Endothelial cell of umbilical vein (primary cell): ENCODE measurements around the gene UGT2B15. TPM values are rescaled to one million over a fixed set of nuclear protein-coding genes. Genes with fewer than 3 reads are reported as not detected.
"Not testable (repeated sequence)": the region's sequence is repeated elsewhere in the genome, so short reads cannot be mapped to it uniquely, and the experiment has no call there.

Source experiments
- Bru-seq: library from RNA; stranded (reverse); fragments of 400-500 nt; gene quantifications from one replicate; lab custom pipeline; 2021; lab: Mats Ljungman, UMichigan
- BruChase-seq, 2 experiments: library from RNA; stranded (reverse); fragments of 400-500 nt; gene quantifications; one replicate each; lab custom pipeline; 2021; lab: Mats Ljungman, UMichigan
- BruUV-seq: library from RNA; stranded (reverse); fragments of 400-500 nt; replicated peaks from 2 replicates; lab custom pipeline; 2021; lab: Mats Ljungman, UMichigan
- CTCF ChIA-PET: fragments of 300-600, 350-600 bp; sonication (Branson Sonifier 250); formaldehyde crosslinking; loops from one replicate; lab custom pipeline; 2021; ENCODE audit warnings: antibody characterized with exemption, inconsistent platforms; lab: Charles Lee
- POLR2A ChIA-PET: fragments of 300-600, 350-600 bp; sonication (Branson Sonifier 250); formaldehyde crosslinking; loops from one replicate; lab custom pipeline; 2021; ENCODE audit warnings: antibody characterized with exemption, inconsistent platforms; lab: Charles Lee
- DNase-seq: peaks from one replicate; pipeline ENCODE4 v3.0.0-alpha.2; 2011; ENCODE audit warnings: low read depth, low spot score
- FAIRE-seq: peaks from 2 replicates; lab custom pipeline; 2011; peaks lifted over from hg19 to GRCh38; lab: Jason Lieb, UNC
- H2AFZ ChIP-seq: 2 replicates; pipeline ENCODE4 v1.6.0; 2012; ENCODE audit warnings: low read depth, low read length, control low read depth, inconsistent platforms
- H3K27ac ChIP-seq: 2 replicates; pipeline ENCODE4 v1.5.1; 2011; ENCODE audit warnings: low read depth, mild to moderate bottlenecking, control low read depth, low read length, moderate library complexity; ENCODE audit not compliant: insufficient read depth
- H3K27me3 ChIP-seq, 2 experiments: 2 replicates each; pipeline versions ENCODE4 v1.6.0 to v1.6.1; 2011; ENCODE audit warnings: low read length in 2 of 2, mixed read lengths in 1 of 2; ENCODE audit not compliant: control insufficient read depth in 2 of 2, insufficient read depth in 2 of 2
- H3K36me3 ChIP-seq, 2 experiments: 2 replicates in 1 of 2; 3 replicates in 1 of 2; pipeline ENCODE4 v1.5.1; 2011; ENCODE audit warnings: low read length in 2 of 2, mild to moderate bottlenecking in 1 of 2, moderate library complexity in 1 of 2; ENCODE audit not compliant: control insufficient read depth in 2 of 2, insufficient read depth in 2 of 2; ENCODE audit errors: extremely low read depth in 1 of 2
- H3K4me1 ChIP-seq: 3 replicates; pipeline ENCODE4 v1.5.1; 2011; ENCODE audit warnings: mild to moderate bottlenecking, low read length; ENCODE audit not compliant: control insufficient read depth, insufficient read depth; ENCODE audit errors: extremely low read depth
- H3K4me2 ChIP-seq: 2 replicates; pipeline ENCODE4 v1.6.1; 2011; ENCODE audit warnings: low read length, control low read depth, mixed read lengths; ENCODE audit not compliant: insufficient read depth
- H3K4me3 ChIP-seq, 3 experiments: fragments of 200-600 bp in 1 of 3; sonication (generic), shearing (Covaris generic) in 1 of 3; replicated peaks in 1 of 3; 2 replicates each; pipeline ENCODE4 v1.5.1; 2011 to 2016; ENCODE audit warnings: control low read depth in 3 of 3, low read length in 3 of 3, mild to moderate bottlenecking in 2 of 3, inconsistent platforms in 1 of 3, low read depth in 1 of 3, moderate library complexity in 1 of 3; ENCODE audit not compliant: insufficient read depth in 1 of 3
- H3K79me2 ChIP-seq: 2 replicates; pipeline ENCODE4 v1.6.0; 2012; ENCODE audit warnings: low read length, inconsistent platforms; ENCODE audit not compliant: control insufficient read depth, insufficient read depth
- H3K9ac ChIP-seq: replicated peaks from 2 replicates; pipeline ENCODE3; 2011; ENCODE audit warnings: low read length, control low read depth; ENCODE audit not compliant: insufficient read depth; ENCODE audit errors: extremely low read depth
- H3K9me1 ChIP-seq: replicated peaks from 3 replicates; pipeline ENCODE4 v1.6.0; 2011; ENCODE audit warnings: mild to moderate bottlenecking, low read length; ENCODE audit not compliant: control insufficient read depth, insufficient read depth; ENCODE audit errors: extremely low read depth
- H3K9me3 ChIP-seq: replicated peaks from 2 replicates; pipeline ENCODE4 v1.5.1; 2012; ENCODE audit warnings: low read length, inconsistent platforms; ENCODE audit not compliant: control insufficient read depth, insufficient read depth
- H4K20me1 ChIP-seq: replicated peaks from 2 replicates; pipeline ENCODE3; 2011; ENCODE audit warnings: mild to moderate bottlenecking, low read length; ENCODE audit not compliant: control insufficient read depth, insufficient read depth; ENCODE audit errors: extremely low read depth
- EZH2 ChIP-seq: IDR thresholded peaks from 2 replicates; pipeline ENCODE4 v1.6.1; 2012; ENCODE audit warnings: borderline replicate concordance, low read depth, mild to moderate bottlenecking, moderate library complexity, low read length, inconsistent platforms; ENCODE audit not compliant: severe bottlenecking
- GATA2 ChIP-seq: IDR thresholded peaks from 2 replicates; pipeline ENCODE4 v1.7.0; 2011; ENCODE audit warnings: low read depth, mild to moderate bottlenecking, moderate library complexity, mixed read lengths, low read length; ENCODE audit not compliant: insufficient read length, insufficient read depth
- JUN ChIP-seq: IDR thresholded peaks from 2 replicates; pipeline ENCODE4 v1.6.1; 2011; ENCODE audit warnings: borderline replicate concordance, low read depth; ENCODE audit not compliant: insufficient read length, insufficient read depth
- POLR2A ChIP-seq: IDR thresholded peaks from 2 replicates; pipeline ENCODE4 v1.6.1; 2012; ENCODE audit warnings: low read depth, mild to moderate bottlenecking, control low read depth, low read length
- POLR2AphosphoS5 ChIP-seq: IDR thresholded peaks from 2 replicates; pipeline ENCODE4 v1.6.1; 2012; ENCODE audit warnings: low read depth, mild to moderate bottlenecking, control low read depth, low read length, moderate library complexity; ENCODE audit not compliant: insufficient read depth
- dilution Hi-C: fragments of 300-500 bp; cut with MboI; formaldehyde crosslinking; loops from one replicate; pipeline ENCODE4 v1.15.0; 2019; ENCODE audit warnings: low sequenced_read_pairs; ENCODE audit not compliant: extremely low pct_ligation_motif_present
- intact Hi-C: fragments of 100-400 bp; cut with micrococcal nuclease; formaldehyde crosslinking; loops from one replicate; pipeline ENCODE4 v1.10.0; 2022
- long read RNA-seq: library from polyadenylated mRNA; stranded (forward); transcript quantifications from one replicate; pipeline ENCODE4 v2.0.0, GENCODE V29; 2021
- polyA minus RNA-seq, 3 experiments: library from RNA; depleted of rRNA, polyadenylated mRNA; stranded (reverse); fragments of >200 nt; gene quantifications; 1 replicate in 1 of 3; 2 replicates in 2 of 3; pipeline ENCODE4 v1.2.3, GENCODE V29; 2011
- polyA plus RNA-seq, 4 experiments: library from polyadenylated mRNA; depleted of rRNA in 3 of 4; stranded (reverse) in 3 of 4; unstranded in 1 of 4; fragments of >200 nt; gene quantifications; 2 replicates each; pipeline versions ENCODE4 v1.2.1 to v1.2.3, GENCODE V29; 2011 to 2012; ENCODE audit warnings: missing spikeins in 1 of 4
- total RNA-seq: library from RNA; stranded (reverse); gene quantifications from 2 replicates; pipeline ENCODE4 v1.2.3, GENCODE V29; 2021
- TF ChIP-seq, protein P1 (sequence below): IDR thresholded peaks from 2 replicates; pipeline ENCODE4 v1.6.1; 2011; ENCODE audit not compliant: insufficient read depth, insufficient read length

The UGT2B15 gene
- total RNA-seq (not detected in 2 replicates), polyA plus RNA-seq (not detected in 2 replicates), polyA minus RNA-seq (not detected in 2 replicates), Bru-seq, nascent RNA (not detected), BruChase-seq, experiment 1, labeled RNA remaining after a 6-hour chase (not detected), BruChase-seq, experiment 2, labeled RNA remaining after a 2-hour chase (not detected)
- polyA plus RNA-seq (2011; cell fraction: cytosol; rRNA removed), result not detected in 2 replicates
- polyA plus RNA-seq (2011; cell fraction: nucleus; rRNA removed), result not detected in 2 replicates
- polyA plus RNA-seq (2012), result not detected in 2 replicates
- polyA minus RNA-seq (2011; cell fraction: cytosol; rRNA and poly(A)+ RNA removed), result not detected
- polyA minus RNA-seq (2011; cell fraction: nucleus; rRNA and poly(A)+ RNA removed), result not detected in 2 replicates
- long read RNA-seq, result 0 reads

DNA sequence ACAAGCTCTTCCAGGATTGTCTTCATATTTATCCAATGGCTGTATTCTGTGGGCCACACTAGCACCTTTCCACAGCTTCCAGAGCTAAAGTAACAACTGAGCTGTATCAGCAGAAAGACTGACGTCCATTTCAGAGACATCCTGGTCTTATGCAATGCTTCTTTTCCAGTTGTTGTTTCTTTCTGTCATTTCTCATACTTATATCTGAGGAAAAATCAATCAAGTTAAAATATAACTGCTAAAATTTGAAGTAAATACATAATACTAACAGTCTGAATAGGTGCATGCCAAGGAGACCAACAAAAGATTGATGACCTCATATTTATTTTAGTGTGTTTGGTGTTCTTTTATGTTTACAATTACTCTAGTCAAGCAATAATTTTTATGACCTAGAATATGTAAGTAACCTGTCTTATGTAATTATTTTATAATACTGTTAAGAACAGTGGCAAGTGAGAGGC lies at the start of gene UGT2B15:
Gene UGT2B15 (minus strand): TSS at position 174 of the 461 bp plus-strand sequence. CDS start 34 bp downstream, at position 140.
- CTCF ChIA-PET, intact Hi-C loops, H3K9me3 ChIP-seq, H3K9me1 ChIP-seq, H2AFZ ChIP-seq, BruUV-seq, H3K9ac ChIP-seq, H3K4me3 ChIP-seq, H3K27me3 ChIP-seq, H3K4me1 ChIP-seq, dilution Hi-C loops, H3K4me2 ChIP-seq, POLR2A ChIA-PET, H3K36me3 ChIP-seq, DNase-seq, H3K79me2 ChIP-seq, H4K20me1 ChIP-seq, H3K27ac ChIP-seq, FAIRE-seq: not testable (repeated sequence)

DNA sequence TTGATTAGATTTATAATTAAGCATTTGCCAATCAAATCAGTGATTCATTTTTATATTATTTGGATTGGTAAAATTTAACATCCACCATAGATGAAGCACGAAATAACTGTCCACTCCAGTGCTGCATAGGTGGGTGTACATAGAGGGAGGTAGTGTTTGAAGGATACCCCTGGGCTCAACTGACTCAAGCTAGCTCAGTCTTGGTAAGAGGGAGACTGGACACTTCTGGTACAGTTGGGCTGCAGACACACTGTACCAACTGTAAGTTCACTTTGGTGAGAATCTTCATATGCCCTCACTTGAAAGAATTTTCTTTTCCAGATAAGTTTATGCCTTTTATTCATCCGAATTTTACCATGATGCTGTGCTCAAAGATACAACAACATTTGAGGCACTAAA lies 48.6 kb upstream of the UGT2B15 start:
- Histone ChIP-seq H3K27ac (no peak overlapping the region), H3K4me3 (no peak overlapping the region), H3K4me1 (no peaks in the 10 kb centered on the region), H3K27me3 (no peaks in the 10 kb centered on the region), H4K20me1 (no peaks in the 10 kb centered on the region), H3K9me3 (peaks cover 1% of the 10 kb centered on the region), H3K4me2 (no peak overlapping the region), H3K9me1 (no peaks in the 10 kb centered on the region), H3K79me2 (no peaks in the 10 kb centered on the region), H2AFZ (no peak overlapping the region), H3K9ac (no peak overlapping the region), H3K36me3 (no peaks in the 10 kb centered on the region)
- POLR2A ChIA-PET, result no interaction called here
- CTCF ChIA-PET, result no interaction called here
- no TSS peak for BruUV-seq
- dilution Hi-C loops (no loop called here), intact Hi-C loops (no loop called here)
- DNase-seq (no peak), FAIRE-seq (no peak)
- TF ChIP-seq JUN (no peak), POLR2A (no peak), GATA2 (no peak), EZH2 (no peak), POLR2AphosphoS5 (no peak)
- TF ChIP-seq, protein P1, sequence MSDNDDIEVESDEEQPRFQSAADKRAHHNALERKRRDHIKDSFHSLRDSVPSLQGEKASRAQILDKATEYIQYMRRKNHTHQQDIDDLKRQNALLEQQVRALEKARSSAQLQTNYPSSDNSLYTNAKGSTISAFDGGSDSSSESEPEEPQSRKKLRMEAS, result no peak
